ENCODE data around the gene LBHD2. TPM values are rescaled to one million over a fixed set of nuclear protein-coding genes. Genes with fewer than 3 reads are reported as not detected.
A peak's percentile ranks its signal among the peaks of the same experiment; 100 is the strongest.

LBHD2 gene
- total RNA-seq, 1 donor from 2014 or later = not detected

GRCh38 chr14:103068351-103069073 lies 15.5 kb upstream of the LBHD2 start:
- no peak for DNase-seq

- DNase-seq = no peak
Observed at GRCh38 chr14:103070263-103070885, 13.6 kb upstream of the LBHD2 start.

GRCh38 chr14:103070971-103071542 lies 13.0 kb upstream of the LBHD2 start:
- no peak for DNase-seq

GRCh38 chr14:103071544-103072251 lies 12.3 kb upstream of the LBHD2 start:
- peak; percentile 42 for DNase-seq

- no peak for DNase-seq
Observed at GRCh38 chr14:103072595-103073366, 11.2 kb upstream of the LBHD2 start.

- no peak for DNase-seq
Observed at GRCh38 chr14:103073367-103073875, 10.6 kb upstream of the LBHD2 start.

- no peak for DNase-seq
Observed at GRCh38 chr14:103073876-103074728, 9.9 kb upstream of the LBHD2 start.

- DNase-seq = no peak
Observed at GRCh38 chr14:103074729-103075367, 9.2 kb upstream of the LBHD2 start.

- peak; percentile 88 for DNase-seq
Observed at GRCh38 chr14:103078420-103078749, 5.6 kb upstream of the LBHD2 start.

GRCh38 chr14:103078860-103079587 lies 5.0 kb upstream of the LBHD2 start:
- DNase-seq = no peak

GRCh38 chr14:103081951-103082350 lies 2.1 kb upstream of the LBHD2 start:
- DNase-seq = no peak

- peak; percentile 39 for DNase-seq
Observed at GRCh38 chr14:103085106-103086091, 1.4 kb downstream of the LBHD2 start.

GRCh38 chr14:103086771-103087342 lies 2.8 kb downstream of the LBHD2 start:
- DNase-seq = no peak

- no peak for DNase-seq
Observed at GRCh38 chr14:103087343-103087835, 3.4 kb downstream of the LBHD2 start.

- DNase-seq = no peak
Observed at GRCh38 chr14:103088921-103089320, 4.9 kb downstream of the LBHD2 start.

- no peak for DNase-seq
Observed at GRCh38 chr14:103089386-103090335, 5.7 kb downstream of the LBHD2 start.

- DNase-seq = no peak
Observed at GRCh38 chr14:103090481-103091020, 6.5 kb downstream of the LBHD2 start.

Measured in dermis blood vessel endothelial cell (primary cell).